ENCODE measurements around the gene PRRT3.

DNA sequence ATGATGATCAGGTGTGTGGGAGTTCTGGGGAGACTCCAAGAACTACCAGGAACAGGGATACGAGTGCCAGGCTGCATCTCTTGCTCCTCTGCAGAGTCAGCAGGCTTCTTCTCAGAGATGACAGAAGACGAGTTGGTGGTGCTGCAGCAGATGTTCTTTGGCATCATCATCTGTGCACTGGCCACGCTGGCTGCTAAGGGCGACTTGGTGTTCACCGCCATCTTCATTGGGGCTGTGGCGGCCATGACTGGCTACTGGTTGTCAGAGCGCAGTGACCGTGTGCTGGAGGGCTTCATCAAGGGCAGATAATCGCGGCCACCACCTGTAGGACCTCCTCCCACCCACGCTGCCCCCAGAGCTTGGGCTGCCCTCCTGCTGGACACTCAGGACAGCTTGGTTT is 7.9 kb downstream of the PRRT3 start:
- TF ChIP-seq, protein P1, sequence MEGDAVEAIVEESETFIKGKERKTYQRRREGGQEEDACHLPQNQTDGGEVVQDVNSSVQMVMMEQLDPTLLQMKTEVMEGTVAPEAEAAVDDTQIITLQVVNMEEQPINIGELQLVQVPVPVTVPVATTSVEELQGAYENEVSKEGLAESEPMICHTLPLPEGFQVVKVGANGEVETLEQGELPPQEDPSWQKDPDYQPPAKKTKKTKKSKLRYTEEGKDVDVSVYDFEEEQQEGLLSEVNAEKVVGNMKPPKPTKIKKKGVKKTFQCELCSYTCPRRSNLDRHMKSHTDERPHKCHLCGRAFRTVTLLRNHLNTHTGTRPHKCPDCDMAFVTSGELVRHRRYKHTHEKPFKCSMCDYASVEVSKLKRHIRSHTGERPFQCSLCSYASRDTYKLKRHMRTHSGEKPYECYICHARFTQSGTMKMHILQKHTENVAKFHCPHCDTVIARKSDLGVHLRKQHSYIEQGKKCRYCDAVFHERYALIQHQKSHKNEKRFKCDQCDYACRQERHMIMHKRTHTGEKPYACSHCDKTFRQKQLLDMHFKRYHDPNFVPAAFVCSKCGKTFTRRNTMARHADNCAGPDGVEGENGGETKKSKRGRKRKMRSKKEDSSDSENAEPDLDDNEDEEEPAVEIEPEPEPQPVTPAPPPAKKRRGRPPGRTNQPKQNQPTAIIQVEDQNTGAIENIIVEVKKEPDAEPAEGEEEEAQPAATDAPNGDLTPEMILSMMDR (IDR thresholded peaks at IDR 0.05): no peak
- TF ChIP-seq POLR2A (IDR thresholded peaks at IDR 0.05) (no peak), POLR2AphosphoS5 (IDR thresholded peaks at IDR 0.05) (no peak)

All from breast epithelium (tissue), 3 donors.